GM20431 (cell line): ENCODE results near the gene ARHGAP26.

ENCODE experiments used
- in situ Hi-C: fragments of 300-500 bp; cut with MseI, MboI; formaldehyde crosslinking; loops from one replicate; pipeline ENCODE4 v1.15.0; 2020; ENCODE audit warnings: low sequenced_read_pairs; ENCODE audit not compliant: unreplicated experiment

The ARHGAP26 gene

DNA sequence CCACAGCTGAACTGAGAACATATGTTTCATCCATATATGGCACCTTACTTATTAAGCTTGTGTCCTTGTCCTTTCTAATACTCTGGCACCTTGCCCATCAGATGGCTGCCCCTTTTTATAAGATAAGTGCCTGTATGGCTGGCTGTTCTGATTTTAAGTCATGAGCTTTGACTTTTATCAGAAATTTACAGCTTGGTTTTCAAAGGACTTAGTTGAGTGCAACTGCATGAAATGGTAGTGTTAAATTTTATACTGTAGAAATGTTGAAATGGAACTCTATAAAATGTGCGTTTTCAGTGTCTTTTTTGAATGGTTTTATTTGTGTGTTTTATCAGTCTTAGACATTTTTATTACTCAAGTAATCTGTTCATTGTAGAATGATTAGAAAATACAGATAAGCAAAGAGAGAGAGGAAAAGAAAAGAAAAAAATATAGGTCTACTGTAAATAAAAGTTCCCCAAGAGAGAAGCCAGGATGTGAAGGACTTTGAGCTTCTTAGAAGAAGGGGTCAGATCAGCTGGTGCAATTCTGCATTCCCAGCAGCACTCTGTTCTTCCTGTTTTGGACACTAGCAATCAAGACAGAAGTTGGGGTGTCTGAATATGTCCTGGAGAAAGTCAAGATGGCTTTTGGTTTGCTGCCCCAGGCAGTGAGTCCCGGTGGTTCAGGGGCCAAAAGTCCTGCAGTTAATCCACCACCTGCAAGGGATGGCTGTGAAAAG, 38.9 kb downstream of the ARHGAP26 start:
- in situ Hi-C loops: no loop called here

DNA sequence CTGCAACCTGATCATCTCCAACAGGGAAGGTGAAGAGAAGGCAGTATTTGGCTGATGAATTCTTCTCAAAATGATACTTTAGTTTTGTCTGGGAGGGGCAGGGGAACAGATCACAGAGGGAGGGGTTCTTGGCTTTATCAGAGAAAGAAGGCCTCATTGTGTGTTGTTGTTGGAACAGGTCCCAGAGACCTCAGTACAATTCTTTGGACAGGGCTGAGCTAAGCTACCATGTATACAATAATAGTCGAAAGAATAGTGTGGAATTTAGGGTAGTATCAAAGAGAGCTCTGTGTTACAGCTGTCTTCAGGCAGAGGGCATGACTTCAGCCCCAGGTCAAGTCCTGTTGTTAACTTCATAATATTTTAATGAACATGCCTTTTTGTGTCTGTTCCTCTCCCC, 39.9 kb downstream of the ARHGAP26 start:
- in situ Hi-C loops: no loop called here

DNA sequence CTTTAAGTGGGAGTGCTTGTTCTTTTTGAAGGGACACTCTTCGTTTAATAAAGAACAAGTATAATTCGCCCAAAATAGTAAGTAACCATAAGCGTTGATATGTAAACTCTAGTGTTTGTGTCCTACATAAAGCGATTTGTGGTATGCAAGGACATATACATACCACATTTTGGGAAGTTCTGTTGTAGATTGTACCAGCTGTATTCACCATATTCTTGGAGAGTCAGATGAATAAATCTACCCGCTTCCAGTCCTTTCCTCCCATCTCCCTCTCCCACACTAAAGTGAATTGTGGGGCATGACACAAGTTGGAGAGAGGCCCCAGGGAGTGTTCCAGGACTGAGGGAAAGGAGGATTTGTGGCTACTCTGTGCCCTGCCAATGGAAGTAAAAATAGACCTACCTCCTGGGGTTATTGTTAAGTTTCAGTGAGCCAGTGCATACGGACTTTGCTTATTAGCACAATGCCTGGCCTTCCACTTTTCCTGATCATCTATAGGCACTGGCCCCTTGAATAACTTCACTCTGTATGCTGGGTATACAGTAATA, 40.6 kb downstream of the ARHGAP26 start:
- in situ Hi-C loops: no loop called here

DNA sequence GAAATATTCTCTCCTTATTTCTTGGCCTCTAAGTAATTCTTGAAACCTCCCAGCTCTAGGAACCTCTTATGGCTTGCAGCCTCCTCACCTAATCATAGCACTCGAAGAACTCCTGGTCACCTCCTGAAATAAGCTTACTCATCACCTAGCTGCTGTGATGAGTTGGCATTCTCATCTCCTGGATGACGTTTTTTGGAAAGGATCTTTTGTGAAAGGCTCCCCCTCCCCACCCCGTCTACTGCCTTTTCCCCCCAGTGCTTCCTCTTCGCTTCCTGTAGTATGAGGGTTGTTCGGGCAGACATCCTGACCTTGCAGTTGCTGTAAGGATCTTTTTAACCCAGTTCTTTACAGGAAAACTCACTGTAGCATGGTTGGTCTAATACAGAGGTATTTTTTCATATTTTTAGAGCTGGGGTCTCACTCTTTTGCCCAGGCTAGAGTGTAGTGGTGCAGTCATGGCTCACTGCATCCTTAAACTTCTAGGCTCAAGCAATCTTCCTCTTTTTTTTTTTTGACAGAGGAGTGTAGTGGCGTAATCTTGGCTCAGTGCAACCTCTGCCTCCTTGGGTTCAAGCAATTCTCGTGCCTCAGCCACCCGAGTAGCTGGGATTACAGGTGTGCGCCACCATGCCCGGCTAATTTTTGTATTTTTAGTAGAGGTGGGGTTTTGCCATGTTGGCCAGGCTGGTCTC, 41.8 kb downstream of the ARHGAP26 start:
- in situ Hi-C loops: no loop called here

DNA sequence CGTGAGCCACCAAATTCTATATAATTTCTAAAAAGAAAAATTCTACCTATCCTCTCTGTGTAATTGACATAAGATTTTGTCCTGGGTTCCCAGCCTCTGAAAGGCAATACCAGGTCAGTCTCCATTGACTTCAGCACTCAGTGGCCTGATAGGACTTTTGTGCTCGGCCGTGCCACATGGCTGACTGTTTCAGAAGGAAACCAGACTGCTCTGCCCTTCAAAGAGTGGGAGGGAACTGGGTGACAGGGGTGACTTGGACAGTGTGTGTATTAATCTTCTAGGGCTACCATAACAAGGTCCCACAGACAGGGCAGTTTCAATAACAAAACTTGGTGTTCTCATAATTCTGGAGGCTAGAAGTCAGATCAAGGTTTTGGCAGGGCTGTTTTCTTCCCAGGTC, 43.0 kb downstream of the ARHGAP26 start:
- in situ Hi-C loops: no loop called here

DNA sequence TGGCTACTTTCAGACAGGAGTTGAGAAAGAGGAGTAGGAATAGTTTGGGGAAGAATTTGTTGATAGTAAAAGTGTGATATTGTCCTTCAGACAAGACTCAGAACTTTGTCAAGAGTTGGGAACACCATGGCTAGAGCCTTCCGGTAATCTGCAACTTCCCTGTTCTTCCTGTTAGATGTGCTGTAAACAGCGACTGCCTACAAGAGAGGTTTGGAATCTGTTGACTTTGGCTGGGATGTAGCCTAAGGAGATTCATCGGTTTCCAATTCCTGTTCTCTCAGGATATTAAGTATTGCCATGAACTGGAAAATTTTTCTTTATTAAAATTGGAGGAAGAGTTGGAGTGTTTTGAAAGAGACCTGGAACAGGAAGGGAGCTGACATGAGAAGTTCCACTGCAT, 43.9 kb downstream of the ARHGAP26 start:
- in situ Hi-C loops: no loop called here

DNA sequence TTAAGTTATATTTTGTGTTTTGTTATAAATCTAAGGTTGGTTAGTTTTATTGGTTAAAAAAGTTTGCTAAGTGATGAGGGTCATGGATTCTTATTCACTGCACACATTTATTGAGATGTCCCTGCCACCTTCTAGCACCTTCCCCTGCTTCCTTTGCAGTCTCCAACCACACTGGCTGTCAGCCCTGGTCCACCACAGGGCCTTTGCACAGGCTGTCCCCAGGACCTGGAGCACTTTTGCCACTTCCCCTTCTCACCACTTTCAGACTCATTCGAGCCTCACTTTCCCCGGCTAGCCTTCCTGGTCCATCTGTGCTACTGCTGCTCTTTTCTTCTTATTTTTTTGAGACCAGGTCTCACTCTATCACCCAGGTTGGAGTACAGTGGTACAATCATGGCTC, 45.3 kb downstream of the ARHGAP26 start:
- in situ Hi-C loops: no loop called here

DNA sequence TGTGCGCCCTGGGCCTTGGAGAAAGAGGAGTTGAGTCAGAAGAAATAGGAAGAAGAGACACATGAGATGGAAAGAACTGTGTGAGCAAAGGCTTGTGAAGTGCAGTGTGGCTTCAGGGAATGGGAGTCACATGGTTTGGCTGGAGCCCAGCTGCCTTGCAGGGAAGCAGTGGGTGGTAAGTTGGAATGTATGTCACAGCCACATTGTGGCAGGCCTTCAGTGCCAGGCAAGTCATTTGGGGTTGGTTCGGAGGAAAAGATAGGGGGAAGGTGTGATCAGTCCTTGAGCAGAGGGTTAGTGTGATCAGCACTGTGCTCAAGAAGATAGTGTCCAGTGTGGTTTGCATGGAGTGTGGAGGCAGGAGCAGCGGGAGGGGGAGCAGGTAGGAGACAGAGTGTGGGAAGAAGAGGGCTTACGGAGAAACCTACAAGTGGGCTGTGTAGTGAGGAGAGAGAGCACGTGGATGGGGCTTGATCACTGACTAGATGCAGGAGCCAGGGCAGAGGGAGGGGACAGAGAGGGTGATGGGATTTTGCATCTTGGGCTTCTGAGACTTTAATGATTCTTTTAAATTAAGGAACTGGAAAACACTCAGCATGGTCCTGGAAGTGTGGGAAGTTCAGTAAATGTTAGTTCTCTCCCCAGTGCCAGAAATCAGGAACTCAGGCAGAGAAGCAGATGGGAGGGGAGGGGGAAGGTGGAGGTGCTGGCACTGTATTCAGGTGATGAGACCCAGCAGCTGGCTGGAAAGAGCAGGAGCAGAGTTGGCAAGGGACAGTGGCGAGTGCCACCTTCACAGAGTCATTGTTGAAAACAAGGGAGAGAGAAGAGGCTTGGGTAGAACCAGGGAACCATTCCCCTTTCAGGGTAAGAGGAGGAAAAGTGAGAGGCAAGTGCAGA, 46.6 kb downstream of the ARHGAP26 start:
- in situ Hi-C loops: no loop called here

DNA sequence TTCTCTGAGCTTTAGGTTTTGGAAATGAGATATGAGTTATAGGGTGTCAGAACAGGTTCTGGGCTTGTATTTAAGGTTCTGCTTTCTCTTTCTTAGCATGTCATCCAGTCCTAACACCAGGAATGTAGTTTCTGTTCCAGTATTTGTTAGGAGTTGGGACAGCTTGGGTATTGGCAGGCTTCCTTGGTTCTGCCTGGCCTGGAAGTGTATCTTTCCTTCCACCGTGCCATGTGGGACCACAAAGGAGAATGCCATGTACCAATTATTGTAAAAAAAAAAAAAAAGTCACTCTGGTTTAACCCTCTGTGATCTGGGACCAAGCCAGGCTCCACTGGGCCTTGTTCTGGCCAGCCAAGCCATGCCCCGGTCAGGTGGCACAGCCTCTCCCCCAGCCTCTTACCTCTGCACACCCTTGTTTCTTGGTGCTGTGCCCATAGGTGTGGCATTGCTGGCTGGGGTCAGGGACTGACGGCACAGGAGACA, 47.8 kb downstream of the ARHGAP26 start:
- in situ Hi-C loops: no loop called here

DNA sequence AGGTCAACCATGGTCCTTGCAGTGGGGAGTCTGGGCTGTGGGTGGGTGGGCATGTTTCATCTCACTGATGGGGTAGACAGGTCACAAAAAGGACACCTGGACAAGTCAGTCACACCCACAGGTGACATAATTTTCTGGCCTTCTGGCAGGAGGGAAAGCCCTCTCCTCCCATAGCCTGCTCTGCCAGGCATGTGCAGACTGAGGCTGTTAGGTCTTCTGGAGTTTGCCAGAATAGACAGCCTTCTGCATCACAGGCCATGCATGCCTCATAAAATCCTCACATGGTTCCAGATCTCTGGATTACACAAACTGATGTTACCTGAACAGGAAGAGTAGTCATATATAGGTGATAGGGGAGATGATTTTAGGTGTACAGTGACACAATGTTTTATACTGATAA, 49.1 kb downstream of the ARHGAP26 start:
- in situ Hi-C loops: no loop called here

DNA sequence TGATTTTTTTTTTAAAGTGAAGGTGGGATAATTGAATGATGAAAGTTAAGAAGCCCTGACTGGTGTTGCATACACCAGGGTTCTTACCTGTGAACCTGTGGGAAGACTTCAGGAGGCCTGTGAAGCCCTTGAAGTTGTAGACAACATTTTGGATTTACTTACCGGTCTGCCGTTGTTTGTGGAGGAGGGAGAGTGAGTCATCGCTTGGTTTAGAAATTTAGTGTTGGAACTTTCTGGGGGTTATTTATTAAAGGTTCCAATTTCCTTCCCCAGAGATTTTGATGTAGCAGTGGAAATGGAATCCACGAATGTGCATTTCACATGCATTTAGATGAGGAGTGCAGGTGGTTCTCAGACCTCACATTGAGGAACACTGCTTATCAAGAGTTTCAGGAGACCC, 49.6 kb downstream of the ARHGAP26 start:
- in situ Hi-C loops: no loop called here

DNA sequence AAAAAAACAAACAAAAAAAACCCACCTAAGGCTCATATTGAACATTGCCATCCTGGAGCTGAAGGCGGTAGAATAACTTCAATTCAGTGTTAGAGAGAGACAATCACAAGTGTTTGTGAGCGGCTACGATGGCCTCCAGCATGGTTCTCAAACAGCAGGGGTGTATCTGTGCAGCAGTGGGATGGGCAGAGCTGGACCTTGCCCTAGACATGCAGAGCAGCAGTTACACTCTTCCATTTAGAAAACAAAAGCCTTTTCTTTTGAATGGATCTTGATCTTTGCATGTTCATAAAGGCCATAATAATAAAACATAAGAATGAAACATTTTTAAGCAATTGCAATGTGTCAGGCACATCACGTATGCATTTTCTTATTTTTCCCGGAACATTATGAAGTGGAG, 50.3 kb downstream of the ARHGAP26 start:
- in situ Hi-C loops: no loop called here

DNA sequence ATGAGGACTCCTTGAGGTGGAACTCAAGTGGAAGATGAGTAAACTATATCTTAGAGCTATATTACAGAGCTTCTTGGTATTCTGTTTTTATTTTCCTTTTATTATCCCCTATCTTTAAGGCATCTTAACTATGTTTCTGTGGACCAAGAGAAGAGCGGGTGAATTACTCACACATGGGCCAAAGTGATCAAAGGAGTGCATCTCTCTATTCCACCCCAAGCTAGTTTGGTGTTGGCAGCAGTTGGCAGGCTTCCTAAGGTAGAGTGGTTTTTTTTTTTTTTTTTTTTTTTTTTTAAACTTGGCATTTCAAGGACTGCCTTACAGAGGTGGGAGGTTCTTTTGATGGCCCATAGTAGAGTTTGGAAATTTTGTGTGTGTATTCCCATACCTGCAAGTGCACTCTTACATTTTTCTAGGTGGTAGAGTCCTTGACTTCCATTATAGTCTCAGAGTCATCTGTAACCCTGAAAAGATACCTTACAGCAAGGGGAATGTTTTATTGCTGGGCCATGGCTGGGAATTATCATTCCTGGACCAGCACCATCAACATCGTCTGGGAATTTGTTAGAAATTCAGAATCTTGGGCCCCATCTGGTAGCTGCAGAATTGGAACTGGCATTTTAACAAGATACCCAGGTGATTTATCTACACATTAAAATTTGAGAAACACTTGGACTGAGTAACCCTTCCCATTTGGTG, 51.0 kb downstream of the ARHGAP26 start:
- in situ Hi-C loops: no loop called here

DNA sequence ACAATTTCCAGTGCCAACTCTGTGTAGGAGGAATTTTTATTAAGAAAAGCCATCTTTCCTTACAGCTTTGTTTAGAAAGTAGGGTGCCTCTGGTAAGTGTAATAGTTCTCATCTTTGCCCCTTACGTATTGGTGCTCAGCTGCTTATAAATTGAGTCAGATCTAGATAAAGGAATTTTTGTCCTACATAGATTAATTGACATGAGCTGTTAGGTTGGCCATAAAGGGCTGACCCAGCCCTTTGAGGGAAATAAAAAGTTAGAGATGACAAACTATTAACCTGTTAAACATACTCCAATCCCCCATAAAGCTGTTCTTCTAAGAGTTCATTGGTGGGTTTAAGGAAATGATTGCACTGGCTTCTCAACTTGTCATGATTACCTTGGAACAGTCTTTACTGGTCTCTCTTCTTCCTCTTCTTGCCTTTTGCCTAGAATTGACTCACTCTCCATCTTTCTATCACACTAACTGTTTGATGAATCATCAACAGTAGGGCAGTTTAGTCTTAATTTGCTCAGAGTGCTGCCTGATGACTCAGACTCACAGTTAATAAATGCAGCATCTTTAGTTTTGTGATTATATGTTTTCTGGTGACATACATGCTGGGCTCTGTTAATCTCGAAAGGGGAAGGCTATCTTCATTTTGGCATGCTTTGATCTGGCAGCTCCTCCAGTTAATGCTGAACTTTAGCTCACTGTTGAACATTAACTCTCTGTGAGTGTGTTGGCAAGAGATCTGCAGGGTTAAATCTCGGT, 51.7 kb downstream of the ARHGAP26 start:
- in situ Hi-C loops: no loop called here

DNA sequence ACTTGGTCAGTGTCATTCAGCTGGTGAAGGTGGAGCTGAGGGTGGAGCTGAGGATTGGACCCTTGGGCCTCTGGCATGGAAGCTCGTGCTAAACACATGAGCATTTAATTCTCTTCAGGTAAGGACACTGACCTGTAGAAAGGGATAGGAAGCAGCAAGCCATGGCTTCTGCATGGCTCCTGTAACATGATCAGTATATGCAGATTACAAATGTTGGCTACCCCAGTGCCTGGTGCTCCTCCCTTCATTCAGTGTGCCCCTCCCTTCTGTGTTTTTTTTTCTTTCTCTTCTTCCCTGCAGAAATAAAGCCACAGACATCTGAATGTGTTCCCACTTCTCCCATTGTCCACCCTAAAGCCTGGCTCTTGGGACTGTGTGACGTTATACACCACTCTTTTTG, 52.9 kb downstream of the ARHGAP26 start:
- in situ Hi-C loops: no loop called here

DNA sequence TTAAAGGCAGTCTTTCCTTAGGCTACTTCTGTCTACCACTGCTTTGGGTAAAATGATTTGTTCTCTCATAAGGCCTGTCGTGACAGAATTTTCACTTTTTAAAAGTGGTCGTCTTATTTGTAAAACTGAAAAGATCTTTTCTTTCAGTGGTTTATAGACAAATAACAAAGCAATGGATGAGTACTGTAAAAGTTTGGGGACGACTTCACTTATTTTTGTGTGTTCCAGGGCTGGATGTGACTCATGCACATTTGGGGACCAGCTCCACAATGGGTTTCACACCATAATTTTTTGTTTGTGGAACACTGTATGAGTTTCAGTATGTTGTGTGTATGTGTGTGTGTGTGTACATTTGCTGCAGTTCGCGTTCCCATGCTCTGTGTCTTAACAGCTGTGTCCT, 53.6 kb downstream of the ARHGAP26 start:
- in situ Hi-C loops: no loop called here

DNA sequence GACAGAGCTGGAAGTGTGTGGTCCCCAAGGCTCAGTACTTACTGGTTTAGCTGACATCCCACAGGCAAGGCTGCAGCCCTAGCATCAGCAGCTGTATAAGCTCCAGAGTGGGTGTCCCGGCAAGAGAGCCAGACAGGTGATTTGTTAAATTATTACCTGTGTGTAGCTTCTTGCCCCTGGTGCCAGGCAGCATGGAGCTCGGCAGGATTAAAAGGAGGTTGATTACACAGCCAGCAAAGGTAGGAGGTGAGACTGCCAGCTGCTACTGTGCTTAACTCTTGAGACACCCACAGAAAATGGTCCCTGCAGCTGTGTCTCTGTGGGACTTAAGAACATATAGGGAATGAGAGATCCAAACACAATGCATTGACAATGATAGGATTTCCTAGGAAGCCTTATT, 54.2 kb downstream of the ARHGAP26 start:
- in situ Hi-C loops: no loop called here

DNA sequence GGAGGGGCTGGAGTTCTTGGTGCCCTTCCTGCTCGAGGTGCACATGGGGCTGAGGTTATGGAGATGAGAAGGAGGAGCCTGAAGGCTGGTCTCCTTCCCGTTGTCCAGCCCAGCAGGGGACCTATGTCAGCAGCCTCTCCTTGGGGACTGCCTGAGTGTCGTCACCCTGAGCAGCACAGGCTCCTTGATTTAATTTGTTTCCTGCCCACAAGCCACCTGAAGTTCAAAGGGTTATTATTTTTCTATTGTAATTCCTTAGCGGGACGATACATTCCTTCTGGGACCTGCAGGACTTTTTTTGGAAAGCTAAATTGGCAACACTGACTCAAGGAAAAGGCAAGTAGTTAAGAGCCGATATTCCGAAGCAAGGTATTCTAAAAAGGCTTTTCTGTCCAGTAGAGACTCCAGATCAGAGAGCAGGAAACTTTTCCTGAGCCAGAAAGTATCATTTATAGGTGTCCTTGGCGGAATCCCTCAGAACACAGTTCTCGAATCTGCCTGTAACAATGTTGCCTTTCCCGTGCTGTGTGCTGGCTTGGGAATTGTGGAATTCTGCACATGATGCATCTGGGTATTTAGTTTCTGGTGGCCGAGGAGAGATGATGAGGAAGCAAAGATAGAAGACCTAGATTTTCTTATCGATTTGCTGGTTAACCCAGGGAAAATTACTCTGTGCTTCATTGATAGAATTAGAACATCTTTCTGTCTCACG, 55.4 kb downstream of the ARHGAP26 start:
- in situ Hi-C loops: no loop called here

DNA sequence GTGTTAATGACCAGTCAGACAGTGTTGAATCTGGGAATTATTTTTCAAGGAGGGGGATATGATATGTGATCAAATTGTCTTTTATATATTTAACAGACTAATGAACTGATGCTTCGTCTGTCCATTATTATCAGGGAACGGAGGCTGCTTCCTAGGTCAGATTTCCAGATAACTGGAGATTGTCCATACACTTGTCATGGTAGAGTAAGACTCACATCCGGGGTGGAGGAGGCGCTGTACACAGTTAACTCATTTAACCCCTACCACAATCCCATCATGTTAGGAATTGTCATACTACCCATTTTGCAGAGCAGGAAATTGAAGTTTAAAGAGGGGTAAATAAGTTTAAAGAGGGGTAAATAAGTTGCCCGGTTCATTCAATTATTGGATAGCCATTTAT, 55.9 kb downstream of the ARHGAP26 start:
- in situ Hi-C loops: no loop called here
